GM12872 (cell line): Measurements from ENCODE around the gene DHX36.

Experiments
- TF ChIP-seq, protein P1 (sequence below): IDR thresholded peaks from 3 replicates; pipeline ENCODE4 v1.5.1; 2011; ENCODE audit warnings: low read depth, mild to moderate bottlenecking, low read length, moderate library complexity; ENCODE audit not compliant: insufficient read depth

Gene DHX36

DNA sequence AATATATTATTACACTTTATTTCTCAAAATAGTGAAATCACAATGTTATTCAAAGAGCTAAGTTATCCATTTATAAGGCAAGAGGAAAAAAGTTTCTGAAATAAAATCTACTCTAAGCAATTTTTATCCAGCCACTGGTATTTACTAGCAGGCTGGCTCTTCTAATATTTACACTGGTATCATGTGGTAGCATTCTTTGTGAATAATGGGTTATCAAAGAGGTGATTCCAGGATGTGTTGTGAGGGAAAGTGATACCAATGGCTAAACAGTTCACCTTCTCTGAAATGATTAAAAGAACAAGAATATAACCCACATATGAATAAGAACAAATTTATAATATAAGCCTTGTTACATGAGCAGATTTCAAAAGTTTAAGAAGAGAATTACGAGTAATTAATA lies 44.1 kb downstream of the DHX36 start:
- TF ChIP-seq, protein P1, sequence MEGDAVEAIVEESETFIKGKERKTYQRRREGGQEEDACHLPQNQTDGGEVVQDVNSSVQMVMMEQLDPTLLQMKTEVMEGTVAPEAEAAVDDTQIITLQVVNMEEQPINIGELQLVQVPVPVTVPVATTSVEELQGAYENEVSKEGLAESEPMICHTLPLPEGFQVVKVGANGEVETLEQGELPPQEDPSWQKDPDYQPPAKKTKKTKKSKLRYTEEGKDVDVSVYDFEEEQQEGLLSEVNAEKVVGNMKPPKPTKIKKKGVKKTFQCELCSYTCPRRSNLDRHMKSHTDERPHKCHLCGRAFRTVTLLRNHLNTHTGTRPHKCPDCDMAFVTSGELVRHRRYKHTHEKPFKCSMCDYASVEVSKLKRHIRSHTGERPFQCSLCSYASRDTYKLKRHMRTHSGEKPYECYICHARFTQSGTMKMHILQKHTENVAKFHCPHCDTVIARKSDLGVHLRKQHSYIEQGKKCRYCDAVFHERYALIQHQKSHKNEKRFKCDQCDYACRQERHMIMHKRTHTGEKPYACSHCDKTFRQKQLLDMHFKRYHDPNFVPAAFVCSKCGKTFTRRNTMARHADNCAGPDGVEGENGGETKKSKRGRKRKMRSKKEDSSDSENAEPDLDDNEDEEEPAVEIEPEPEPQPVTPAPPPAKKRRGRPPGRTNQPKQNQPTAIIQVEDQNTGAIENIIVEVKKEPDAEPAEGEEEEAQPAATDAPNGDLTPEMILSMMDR = no peak

DNA sequence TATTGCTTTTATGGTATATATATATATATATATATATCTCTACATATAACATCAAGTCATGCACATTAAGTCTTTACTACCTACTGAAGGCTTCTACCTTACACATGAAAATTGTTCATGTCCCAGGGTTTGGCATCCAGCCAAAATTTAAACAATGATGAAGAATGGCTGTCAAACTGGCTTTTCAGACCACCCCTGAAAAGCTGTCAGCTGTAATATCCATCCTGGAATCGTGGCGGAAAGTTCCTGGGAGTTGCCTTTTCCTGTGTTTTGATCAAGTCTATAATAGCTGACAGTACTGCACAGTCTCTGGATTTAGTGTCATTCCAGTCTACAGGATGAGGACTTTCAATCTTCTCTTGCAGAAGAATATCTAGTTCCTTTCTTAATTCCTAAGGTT lies 48.3 kb downstream of the DHX36 start:
- TF ChIP-seq, protein P1 = no peak

DNA sequence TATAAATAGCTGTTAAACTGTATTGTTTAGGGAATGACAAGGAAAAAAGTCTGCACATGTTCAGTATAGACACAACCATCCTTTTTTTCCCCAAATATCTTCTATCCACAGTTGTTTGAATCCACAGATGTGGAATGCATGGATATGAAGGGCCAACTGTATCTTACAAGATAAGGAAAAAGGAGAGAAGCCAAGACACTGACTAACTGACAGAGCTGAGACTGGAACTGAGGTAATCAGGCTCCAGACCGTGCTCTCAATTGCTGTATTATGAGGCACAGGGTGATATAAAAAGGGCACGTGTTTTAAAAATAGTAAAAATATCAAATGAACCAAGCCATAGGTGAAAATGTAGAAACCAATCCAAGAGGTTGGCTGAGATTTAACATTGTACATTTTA lies 49.0 kb downstream of the DHX36 start:
- TF ChIP-seq, protein P1 = no peak

DNA sequence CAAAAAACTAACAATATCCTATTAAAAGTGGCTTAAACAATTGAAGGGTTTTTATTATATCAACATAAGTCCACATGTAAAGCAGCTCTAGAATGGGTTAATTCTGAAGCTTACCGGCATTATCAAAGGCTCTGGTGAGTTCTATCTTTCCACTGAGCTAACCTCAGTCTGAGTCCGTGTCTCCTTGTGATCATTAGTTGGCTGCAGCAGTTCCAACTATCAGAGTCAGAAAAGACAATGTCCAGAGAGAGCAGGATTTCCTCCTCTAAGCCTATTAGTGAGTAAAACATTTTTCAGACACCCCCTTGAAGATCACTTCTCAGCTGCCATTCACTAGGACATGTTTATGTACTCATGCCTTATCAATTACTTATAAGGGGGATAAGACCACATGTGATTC lies 49.9 kb downstream of the DHX36 start:
- TF ChIP-seq, protein P1 = no peak

DNA sequence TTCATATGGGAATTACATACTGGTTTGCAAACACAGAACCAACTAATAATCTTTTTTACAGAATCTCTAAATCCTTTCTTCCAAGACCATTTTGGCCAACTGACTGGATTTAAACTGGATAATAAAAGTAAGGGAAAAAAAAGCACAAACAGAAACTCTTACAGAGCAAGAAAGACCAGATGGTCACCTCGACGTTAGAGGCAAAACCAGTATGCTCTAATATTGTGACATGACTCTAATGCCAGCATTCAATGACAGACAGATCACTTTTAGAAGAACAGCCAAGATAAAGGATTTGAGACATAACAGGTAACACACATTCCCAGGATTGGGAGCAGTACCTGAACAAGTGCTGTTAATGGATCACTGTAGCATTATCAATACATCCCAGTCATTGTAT lies 50.9 kb downstream of the DHX36 start:
- TF ChIP-seq, protein P1 = no peak

DNA sequence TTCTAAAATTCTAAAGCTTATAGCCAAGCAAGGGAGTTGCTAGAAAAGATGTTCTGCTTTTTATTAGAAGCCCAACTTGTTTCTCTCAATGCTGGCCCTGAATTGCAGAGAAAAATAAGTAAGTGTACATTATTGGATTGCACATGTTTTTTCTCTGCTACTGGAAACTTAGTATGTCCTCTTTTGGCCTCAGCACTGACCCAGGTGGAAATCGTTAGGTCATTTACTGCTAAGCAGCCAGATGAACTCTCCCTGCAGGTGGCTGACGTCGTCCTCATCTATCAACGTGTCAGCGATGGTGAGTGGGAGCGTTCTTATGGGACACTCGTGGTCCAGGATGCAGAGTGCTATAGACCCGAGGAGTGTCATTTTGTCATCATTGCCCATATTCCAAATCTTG lies 69.8 kb downstream of the DHX36 start:
- TF ChIP-seq, protein P1 = no peak

DNA sequence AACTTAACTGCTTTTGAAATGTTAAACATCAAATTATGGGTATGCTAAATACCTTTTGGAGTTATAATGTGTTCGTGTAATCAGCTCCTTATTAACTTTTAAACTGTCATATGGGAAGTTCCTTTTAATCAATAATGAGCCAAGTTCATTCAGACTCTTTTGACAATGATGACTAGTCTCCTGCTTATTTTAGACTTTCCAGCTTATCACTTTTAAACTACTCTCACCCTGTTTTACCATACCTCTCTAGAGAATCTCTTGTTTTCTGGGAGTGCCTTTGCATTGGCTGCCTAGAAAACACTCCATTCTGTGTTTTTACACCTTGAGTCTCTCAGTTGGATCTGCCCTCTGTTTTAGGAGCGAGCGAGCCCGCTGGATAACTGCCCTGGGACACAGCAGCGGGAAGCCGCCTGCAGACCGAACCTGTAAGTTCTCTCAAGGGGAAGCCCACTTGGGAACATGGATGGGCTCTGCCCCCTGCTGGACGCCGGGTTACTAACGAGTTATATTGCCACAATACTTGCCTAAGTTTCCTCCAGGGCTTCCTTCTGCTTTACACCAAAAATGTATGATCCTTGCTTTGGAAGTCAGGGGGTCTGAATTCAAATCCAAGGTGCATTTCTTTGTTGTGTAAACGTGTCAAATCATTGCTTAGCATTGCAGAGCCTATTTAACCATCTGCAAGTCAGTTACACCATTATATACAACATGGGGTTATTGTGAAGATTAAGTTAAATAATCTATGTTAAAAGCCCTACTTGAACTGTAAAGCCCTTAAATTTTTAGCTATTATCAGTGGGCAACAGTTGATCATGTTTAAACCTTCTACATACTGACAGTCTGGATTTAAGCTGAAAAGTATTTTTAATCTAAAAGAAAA lies 71.3 kb downstream of the DHX36 start:
- TF ChIP-seq, protein P1 = peak; percentile 85
